ENCODE measurements around the gene PAIP2B.

DNA sequence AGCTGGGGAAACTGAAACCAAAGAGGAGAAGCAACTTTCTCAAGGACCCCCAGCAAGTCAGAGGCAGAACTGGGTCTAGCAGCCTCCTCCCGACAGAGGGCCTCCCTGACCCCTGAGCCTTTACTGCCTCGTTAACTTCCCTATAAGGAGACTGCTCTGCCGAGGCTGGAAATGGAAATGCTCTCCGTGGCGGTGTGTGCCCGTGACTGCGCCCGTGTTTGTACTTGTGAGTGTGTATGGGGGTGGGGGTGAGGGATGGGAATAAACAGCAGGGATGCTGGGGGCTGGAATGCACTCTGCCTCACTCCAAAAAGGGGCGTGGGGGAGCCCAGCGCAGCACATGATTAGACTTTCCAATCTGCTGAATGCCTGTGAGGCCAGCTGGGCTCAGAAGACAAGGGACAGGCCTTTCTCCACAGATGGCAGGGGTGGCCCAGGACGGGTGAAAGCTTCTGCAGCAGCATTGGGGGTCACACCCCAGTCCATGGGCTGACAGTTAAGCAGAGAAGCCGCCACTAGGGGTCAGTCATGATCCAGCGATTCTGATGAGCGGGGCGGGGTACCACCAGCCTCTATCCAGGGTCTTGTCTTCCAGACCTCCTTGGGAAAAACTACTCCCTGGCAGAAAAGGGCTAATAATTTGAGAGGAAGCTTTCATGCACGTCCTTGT is 69.6 kb downstream of the PAIP2B start:
- TF ChIP-seq CTCF (IDR thresholded peaks at IDR 0.05) (peak; percentile 55 to 70 (median 57)), POLR2A (IDR thresholded peaks at IDR 0.05) (no peak), POLR2AphosphoS5 (IDR thresholded peaks at IDR 0.05) (no peak), EP300 (IDR thresholded peaks at IDR 0.05; ENCODE audit: low read depth) (no peak)
